GM18498 (cell line): Measurements from ENCODE around the gene AMOTL2.

Experiments used
- ATAC-seq: cut with Tn5 transposase; IDR thresholded peaks from one replicate; pipeline ENCODE4 v1.9.1; 2021; ENCODE audit warnings: mild to moderate bottlenecking, moderate library complexity; ENCODE audit not compliant: unreplicated experiment

AMOTL2 gene

DNA sequence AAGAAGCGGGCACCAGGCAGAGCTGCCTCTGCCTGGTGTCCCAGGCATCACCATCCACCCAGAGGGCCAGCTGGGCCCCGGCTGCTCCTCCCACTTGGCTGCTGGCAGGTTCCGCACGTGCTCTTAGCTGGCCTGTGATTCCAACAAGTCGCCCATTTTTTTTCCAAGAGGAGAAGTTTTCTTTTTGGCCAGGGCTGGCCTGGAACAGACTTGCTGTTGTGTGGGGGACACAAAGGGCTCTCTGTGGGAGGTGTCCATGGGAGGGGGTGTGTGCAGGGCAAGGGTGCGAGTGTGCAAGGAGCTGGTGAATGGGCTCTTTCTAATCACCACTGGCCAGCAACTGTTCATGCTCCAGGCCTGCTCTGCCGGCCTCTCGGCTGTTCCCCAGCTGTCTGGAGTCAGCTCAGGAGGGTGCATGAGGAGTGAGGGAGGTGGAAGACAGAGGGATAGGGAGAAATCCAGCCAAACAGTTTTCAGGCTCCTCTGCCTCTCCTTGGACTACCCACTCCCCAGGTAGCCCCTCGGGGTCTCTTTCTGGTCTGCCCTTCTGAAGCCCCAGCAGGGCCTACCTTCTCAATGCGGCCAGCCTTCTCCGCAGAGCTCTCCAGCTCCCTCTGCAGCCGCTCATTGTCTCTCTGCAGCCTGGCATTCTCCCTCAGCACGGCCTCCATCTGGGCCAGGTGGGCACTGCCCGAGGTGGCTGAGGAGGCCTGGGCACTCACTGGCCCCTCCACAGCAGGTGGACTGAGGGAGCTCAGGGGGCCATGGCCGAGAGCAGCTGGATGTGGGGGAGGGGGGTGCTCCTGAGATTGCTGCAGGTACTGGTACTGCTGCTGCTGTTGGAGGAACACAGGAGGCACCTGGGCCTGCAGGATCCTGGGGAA is 7.1 kb downstream of the AMOTL2 start:
- no peak for ATAC-seq

DNA sequence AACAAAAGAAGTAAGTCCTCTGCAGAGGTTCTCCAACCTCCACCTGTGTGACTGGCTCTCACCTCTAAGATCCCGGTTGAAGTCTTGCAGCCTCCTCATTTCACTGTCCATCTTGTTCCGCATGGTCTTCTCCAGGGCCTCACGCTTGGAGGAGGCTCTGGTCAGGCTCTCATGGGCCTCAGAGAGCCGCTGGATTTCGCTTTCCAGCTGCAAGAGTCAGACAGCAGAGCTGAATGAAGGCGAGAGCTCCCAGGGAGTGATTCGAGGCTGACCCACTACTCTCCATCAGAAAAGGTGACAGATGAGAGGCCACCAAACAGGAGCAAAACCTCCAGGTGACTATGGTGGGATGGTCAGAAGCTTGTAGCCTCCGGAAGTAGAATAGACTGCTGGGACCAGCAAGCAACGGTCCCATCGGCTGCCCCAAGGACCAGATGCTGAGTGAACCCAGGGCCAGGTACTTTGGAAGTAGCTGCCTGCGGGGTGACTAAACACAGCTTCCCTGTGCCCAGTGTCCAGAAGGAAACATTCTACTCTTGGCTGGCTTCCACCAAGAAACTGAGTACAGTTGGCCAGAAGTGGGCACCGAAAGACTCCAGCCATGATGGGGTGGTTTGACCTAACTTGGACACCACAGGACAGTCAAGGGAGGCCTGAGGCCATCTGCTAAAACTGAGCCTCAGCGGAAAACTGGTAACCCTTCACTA is 7.9 kb downstream of the AMOTL2 start:
- no peak for ATAC-seq

DNA sequence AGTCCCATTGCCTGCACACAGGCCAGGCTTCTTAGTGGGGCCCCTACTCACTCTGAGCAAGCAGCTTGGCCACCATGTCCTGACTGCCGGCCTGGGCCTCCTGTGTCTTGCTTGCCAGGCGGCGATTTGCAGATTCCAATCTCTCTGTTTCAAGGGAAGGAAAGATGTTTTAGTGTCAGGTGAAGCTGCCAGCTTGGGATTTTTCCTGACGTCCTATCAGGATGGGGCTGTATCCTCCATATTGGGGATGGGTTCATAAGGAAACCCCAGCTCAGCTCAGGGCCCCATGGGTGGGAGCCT is 8.5 kb downstream of the AMOTL2 start:
- ATAC-seq: no peak

DNA sequence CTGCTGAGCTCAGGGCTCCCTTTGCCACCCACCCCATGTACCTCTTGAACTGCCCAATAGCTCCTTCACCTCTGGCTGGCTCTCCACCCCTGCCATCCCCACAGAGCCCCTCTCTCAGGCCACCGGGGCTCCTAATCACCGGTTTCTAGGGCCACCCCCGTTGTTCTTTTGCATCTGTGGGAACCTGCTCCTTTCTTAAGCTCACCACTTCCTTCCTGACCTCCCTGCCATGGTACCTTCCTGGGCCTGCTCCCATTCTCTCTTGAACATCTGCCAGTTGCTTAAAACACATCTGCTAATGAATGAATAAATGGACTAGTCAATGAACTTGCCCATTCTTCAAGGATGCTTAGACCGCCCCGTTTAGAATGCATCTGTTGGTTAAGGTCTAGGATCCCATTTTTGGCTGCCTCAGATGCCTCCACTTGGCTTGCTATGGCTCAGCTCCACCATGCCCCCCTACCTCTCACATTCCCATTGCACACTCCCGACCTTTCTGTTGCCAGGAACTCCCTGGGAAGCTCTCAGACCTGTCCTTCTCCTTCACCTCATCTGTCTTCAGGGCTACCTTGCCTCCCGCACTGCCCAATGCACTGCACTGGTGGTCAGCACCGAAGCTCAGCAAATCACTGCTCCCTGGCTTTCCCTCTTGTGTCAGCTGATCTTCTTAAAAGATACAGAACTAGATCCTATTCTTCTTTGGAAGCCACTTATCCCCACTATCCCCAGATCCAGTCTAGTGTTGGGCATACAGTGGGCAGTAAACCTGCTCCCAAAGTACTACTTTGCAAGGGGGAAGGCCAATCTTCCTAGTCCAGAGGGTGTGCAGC is 9.1 kb downstream of the AMOTL2 start:
- no peak for ATAC-seq

DNA sequence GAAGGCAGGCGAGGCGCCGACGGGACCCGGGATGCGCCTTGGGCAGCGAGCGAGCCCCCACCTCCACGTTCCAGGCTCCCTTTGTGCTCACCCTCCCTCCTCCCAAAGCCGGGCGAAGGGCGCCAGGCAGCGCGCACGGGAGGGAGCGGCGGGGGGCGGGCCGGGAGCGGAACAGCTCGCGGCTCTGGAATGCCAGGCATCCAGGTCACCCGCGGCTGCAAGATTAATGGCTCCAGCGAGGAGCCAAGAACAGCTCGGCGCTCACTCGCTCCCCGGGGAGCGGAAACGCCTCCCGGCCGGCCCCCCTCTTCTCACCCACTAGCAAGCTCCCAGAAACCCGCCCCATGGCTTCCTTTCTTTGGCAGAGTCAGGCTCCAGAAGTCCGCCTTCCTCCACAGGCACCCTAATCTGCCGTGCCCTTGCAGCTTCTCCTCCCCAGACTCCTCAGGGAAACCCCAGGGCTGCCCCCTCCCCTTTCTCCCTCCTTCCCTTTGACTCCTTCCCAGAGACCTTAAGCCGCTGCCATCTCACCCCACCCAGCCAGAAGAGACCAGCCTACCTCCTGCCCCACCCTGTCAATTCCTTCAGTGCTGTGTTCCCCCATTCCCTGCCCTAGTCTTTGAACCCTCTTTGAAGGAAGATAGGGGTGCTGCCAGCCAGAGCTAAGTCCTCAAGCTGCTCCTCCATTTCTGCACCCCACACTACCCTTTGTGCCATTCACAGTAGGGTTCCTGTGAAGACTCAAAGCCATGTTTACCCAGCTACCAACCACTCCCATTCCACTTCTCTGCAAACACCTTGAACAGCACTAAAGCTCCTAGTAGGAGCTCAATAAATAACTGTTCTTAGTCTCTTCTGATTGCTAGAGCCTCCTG is 9.9 kb downstream of the AMOTL2 start:
- no peak for ATAC-seq

DNA sequence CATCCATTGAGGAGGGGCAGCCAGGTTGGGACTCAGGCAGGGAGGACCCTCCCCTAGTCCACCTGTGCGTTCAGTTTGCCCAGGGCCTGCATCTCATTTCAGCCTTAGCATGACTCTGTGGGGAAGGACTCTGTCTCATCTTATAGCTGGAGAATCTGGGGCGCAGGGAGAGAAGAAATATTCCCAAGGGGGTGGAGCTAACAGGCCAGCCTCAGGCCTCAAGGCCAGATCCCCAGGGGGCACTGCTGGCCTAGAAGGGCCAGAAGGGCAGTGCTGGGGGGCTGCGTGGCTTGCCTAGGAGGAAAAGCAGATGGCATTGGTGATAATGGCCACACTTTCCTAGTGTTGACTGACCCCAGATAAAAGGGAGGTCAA is 10.9 kb downstream of the AMOTL2 start:
- ATAC-seq: no peak

DNA sequence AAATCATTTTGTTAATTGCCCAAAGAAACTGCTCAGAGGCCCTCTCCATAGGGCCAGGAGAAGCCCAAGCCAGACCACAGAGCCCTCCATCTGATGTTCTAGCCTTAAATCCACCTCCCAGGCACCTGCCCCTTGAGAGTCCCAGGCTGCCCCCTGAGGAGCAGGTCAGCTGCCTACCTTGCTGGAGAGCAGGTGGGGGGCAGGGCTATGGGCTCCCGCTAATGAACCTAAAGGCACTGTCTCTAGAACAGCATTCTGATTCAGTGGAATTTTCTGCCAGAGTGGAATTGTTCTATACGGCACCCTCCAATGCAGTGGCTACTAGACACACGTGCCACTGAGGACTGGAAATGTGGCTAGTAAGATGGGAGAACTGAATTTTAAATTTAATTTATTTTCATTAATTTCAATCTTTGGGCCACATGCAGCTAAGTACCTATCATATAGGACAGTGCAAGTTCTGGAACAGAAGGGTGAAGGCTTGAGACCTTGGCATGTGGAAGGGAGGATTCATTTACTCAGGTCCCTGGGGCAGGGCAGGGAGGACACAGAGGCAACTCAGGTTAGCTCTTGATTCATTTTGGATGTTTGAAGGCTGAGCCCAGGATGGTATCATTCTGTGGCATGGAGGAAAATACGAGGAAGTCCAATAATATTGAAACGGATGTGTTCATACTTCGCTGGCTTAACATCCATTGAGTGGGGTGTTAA is 11.4 kb downstream of the AMOTL2 start:
- ATAC-seq: no peak

DNA sequence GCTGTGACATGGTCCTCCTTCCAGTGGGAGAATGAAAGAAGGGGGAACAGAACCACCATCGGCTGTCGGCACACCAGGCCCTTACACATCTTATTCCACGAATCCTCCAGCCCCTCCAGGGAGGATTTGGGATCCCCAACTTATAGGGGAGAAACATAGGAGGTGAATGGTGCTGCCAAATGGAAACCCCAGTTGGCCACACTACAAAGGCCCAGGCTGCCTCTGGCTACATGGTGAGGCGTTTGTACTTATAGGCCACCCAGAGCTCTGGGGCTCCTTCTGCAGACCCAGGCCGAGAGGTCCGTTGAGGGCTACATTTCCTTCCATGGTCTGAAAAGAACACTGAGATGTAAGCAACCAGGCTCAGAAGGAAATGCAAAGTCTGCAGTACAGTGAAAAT is 12.0 kb downstream of the AMOTL2 start:
- no peak for ATAC-seq

DNA sequence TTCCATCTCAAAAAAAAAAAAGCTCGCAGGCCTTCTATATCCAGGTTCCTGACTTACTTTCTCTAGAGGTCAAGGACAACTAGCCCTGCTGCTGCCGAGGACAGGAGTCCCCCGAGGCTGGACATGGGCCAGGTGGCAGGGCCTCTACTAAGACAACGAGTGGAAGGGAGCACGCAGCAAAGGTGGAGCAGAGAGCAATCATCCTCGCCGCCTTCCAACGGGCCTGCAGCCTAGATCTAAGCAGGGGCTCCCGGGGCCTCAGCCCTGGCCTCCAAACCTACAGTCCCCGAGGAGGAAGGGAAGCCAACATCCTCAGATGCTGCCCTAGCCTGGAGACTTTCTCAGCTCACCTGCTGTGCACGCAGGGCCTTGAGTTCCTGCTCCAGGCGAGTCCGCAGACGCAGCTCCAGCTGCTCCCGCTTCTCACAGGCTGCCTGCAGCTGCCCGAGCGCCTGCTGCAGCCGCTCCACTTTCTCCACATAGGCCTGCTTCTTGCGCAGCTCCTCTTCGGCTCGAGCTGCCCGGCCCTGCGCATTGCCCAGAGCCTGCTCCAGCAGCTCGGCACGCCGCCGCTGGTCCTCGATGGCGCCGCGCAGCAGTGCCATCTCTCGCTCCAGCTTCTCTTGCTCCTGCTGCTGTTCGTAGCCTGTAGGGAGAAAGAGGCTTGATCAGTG is 12.9 kb downstream of the AMOTL2 start:
- ATAC-seq: no peak

DNA sequence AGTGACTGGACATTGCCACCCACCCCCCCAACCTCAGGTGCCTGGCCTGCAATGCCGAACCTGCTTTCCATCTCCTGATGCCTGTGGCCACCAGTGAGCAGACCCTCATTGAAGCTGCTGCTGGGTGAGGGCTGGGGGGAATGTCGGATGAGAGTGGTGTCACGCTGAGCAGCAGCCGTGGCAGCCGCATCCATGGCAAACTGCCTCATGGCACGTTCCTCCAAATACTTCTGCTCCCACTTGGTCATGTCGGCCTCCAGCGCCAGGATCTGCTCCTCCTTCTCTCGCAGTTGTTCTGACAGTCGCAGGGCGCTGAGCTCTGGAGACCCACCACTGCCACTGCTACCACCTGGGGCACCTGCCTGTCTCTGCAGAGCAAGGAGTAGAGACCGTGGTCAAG is 14.2 kb downstream of the AMOTL2 start:
- ATAC-seq: no peak

DNA sequence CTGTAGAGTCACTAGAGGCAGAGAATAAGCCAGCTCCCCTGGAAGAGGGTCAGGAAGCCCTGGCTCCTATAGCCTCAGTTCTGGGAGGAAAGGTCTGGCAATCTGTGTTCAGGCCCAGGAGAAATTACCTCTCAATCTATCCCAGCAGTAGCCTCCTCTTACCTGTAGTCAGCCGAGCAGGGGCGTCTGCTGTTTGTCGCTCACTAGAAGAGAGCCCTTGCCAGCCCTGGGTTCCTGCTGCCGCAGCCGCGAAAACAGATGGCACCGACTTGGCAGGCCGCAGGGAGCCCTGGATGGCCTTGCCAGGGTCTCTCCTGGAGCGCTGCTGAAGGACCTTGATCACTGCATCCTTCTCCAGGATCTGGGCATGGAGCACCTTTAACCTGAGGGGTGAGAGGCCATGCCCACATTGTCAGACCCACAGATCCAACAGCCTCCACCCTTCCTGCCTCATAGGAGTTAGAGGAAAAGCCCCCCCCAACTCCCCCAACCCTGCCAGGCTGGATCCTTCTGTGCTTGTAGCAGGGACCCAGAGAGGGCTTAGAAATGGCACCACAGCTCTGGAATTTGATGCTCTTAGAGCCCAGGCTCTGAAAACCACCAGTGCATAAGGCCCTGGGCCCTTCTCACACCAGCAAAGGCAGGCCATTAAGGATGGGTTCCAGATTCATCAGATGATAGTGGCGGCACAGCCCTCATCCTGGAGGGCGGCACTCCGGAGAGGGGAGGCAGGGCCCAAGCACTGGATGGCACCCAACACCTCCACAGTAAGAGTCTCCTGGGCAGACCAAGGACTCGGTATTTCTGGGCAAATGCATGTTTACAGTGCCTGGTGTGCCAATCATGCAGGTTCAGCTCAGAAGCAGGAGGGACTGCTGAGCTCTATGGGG is 14.9 kb downstream of the AMOTL2 start:
- ATAC-seq: no peak

DNA sequence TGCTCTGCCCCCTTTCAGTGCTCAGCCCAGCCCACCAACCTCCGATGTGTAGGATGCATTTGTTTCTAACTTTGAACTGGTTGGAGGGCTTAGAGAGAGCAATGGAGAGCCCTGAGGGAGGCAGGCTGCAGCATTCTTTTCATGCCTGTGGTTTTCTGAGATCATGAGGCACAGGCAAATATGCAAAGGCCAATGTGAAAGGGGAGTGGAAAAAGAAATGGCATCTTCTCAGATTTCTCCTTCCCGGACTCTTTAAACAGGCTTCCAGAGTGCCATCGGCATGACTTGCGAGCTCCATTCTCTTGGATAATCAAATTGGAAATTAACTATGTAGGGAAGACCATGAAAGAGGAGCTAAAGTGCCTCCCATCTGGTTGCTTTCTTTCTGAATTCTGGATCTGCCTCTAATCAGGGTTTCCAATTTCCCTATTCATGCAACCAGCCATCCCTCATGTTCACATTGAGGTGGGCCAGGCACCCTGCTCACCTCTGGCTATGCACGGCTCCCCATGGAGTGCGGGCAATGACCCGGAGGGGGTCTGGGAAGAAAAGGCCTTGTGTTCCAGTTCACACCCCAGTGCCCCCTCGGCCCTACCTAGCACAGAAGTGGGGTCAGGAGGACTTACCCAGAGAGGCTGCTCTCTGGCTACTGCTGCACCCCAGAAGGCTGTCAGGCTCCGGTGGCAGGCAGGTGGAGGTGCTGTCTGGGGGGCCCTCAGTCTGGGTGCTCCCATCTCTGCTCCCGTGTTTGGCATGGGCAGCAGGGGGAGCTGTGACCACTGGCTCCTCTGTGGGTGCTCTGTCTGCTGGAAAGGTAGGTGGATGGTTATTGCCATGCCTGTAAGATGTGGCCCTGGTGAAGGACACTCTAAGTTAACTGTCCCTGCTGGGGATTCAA is 16.1 kb downstream of the AMOTL2 start:
- ATAC-seq: no peak

DNA sequence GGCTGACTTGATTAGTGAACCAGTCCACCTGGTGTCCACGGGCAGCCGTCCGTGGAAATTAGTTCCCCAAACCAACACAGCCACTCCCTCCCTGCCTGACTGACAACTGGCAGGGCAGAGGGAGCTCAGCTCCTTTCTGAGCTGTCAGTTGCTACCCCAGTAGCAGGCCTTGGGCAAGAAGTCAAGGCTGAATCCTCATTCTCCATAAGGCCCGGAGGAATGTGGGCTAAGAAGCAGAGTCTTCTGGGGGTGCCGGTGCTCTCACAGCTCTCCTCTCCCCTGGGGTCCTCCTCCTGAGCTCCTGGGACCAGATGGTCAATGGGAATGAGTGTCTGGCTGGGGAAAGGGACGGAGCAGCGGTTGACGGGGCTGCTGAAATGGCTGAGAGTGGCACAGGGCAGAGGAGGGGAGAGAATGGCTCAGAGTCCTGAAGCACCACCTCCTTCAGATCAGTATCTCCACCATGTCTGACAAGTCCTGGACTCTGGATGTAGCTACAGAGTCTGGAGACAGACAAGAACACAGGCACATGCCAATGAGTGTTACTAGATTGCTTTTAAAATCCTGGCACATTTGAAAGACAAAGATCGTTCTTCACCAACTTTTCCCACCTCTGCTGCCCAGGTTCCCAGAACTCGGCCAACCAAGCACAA is 16.9 kb downstream of the AMOTL2 start:
- no peak for ATAC-seq

DNA sequence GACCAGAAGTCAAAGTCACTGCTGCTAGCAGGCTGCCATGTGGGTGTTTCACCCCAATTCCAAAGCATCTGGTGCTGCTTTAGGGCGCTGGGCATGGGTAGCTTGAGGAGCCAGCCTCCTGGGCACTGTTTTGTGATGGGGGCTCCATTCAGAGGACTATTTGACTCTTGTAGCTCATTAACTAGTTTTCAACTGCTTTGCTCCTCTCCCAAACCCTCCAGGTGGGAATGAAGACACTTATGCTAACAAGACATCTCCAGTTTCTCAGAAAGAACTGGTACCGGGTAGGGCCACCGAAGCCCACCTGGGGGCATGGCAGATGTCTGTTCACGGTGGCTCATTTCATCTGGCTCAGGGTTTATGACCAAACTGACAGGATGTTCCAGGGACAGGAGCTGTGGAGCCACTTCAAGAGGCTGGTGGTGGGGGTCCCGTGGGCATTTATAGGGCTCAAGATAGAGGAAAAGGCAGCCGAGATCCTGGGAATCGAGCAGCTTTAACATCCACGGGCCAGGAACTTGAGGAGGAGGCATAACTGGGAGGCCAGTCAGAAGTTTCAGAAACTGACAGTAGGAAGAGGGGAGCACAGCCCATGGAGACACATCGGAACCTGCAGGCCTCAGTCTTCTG is 17.7 kb downstream of the AMOTL2 start:
- ATAC-seq: no peak

DNA sequence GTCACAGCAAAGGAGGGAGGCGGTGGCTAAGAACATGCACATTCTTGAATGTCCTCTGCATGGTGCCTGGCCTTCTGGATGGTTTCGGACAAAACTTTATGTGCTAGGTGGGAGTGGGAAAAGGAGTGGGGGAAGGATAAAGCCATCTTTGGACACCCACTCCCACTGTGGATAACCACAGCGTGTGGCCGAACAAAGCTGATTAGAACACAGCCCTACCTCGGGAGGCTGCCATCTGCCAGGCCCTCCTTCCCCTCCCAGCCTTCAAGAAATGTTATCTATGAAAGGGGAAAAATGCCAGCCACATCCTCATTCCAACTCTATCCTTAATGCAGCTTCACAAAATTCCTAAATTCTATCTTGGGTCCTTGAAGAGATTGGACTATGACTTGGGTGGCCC is 18.8 kb downstream of the AMOTL2 start:
- no peak for ATAC-seq

DNA sequence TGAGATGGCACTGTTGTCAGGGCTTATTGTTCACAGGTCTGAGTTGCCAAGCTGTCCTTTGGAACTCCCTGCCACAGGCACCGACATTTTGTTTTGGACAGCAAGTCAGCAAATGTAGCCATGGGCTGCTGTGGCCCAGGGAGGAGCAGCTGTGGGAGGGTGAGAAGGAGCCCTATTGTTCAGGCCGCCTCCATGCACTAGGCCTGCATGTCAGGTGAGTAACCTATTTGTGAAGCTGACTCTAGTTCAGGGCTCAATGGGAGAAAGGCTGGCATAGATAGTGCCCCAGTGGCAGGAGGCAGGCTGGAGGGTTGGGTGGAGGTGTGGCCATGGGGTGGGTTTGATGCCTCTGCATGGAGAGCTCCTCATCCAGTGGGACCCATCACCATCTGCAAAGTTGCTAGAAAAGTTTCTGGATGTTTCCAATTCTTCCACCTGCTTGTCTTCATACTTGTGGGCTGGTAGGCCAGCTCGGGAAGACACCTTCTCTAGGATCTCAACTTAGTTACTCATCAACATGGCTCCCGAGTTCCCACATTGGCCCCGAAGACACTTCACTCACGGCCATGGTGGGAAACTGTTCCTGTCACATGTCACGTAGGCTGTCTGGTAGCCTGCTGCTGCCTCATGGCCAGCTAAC is 19.5 kb downstream of the AMOTL2 start:
- ATAC-seq: no peak
